Activated naive CD8-positive, alpha-beta T cell treated with anti-CD3 and anti-CD28 coated beads, Interleukin-2, amount 10 ng/mL, durations not matched to agents 7 days and 5 days (primary cell): ENCODE results near the gene RHOH. TPM values are rescaled to one million over a fixed set of nuclear protein-coding genes. Genes with fewer than 3 reads are reported as not detected.

ENCODE experiments used
- ATAC-seq: fragments of 150-1000 bp; cut with Tn5 transposase; one replicate; pipeline ENCODE4 v1.10.0; 2021; ENCODE audit warnings: low read depth, moderate library complexity
- POLR2A ChIA-PET: fragments of 350-600 bp; sonication (Branson Sonifier 250); formaldehyde crosslinking; loops from one replicate; lab custom pipeline; 2021; ENCODE audit warnings: antibody characterized with exemption; lab: Charles Lee
- DNase-seq: peaks from one replicate; pipeline ENCODE4 v3.0.0; 2021
- H3K27ac Mint-ChIP-seq: one replicate; pipeline ENCODE4 v1.8.0; 2022; ENCODE audit warnings: mild to moderate bottlenecking, mixed read lengths
- H3K27me3 Mint-ChIP-seq: one replicate; pipeline ENCODE4 v1.8.0; 2022; ENCODE audit warnings: mild to moderate bottlenecking, moderate library complexity, mixed read lengths
- H3K36me3 Mint-ChIP-seq: one replicate; pipeline ENCODE4 v1.8.0; 2021; ENCODE audit warnings: mild to moderate bottlenecking, mixed read lengths
- H3K4me1 Mint-ChIP-seq: one replicate; pipeline ENCODE4 v1.8.0; 2021; ENCODE audit warnings: mixed read lengths
- H3K4me3 Mint-ChIP-seq: one replicate; pipeline ENCODE4 v1.8.0; 2022; ENCODE audit warnings: mild to moderate bottlenecking, moderate library complexity, mixed read lengths
- H3K9me3 Mint-ChIP-seq: one replicate; pipeline ENCODE4 v1.8.0; 2021; ENCODE audit warnings: mixed read lengths
- total RNA-seq, 2 experiments: library from RNA; stranded (reverse); gene quantifications; one replicate each; pipeline ENCODE4 v1.2.3, GENCODE V29; 2021

The RHOH gene
- total RNA-seq, 2 experiments from 2014 or later: 187 to 190 TPM

DNA sequence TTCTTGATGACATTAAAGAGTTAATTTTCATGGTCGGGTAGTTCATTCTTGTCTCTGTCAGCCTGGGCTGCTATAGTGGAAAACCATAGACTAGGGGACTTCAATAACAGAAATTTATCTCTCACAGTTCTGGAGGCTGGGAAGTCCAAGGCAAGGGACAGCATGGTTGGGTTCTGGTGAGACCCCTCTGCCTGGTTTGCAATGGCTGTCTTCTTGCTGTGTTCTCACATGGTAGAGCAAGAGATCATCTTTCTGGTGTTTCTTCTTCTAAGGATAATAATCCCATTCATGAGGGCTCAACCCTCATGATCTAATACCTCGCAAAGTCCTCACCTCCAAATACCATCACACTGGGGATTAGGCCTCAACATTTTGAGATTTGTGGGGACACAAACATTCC, 50.1 kb downstream of the RHOH start:
- H3K27me3 Mint-ChIP-seq: no peaks in the 10 kb centered on the region
- peak; percentile 24 for DNase-seq
- H3K4me1 Mint-ChIP-seq: peaks cover 74% of the 10 kb centered on the region
- POLR2A ChIA-PET: interaction anchor here (0.8 to 2.1 kb wide), 15 partner anchors 8 to 190 kb away, joined by 3 to 10 read pairs (median 4); partner anchors contain the start of genes N4BP2 and RHOH
- peak; percentile 1 for ATAC-seq
- H3K9me3 Mint-ChIP-seq: no peaks in the 10 kb centered on the region
- H3K27ac Mint-ChIP-seq: peak overlapping the region; percentile 90
- peaks cover 51% of the 10 kb centered on the region for H3K36me3 Mint-ChIP-seq
- peak overlapping the region; percentile 91 for H3K4me3 Mint-ChIP-seq

DNA sequence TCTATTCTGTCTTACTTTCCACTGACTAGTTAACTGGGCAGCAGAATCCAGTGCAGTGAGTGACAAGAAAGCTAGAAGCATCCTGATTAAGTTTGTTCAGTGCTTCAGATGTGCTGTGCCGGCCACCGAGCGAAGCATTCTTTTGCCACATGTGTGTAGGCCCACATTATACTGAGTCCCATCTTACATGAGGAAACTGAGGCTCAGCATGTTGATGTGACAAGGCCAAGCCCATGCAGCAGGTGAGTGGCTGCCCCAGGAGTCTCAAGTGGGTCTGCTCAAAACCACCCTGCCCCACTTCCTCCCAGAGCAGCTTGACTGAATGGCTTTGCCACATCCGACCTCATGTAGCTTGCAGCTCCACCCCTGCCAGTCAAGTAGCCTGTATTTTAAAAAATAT, 50.5 kb downstream of the RHOH start:
- H3K27me3 Mint-ChIP-seq: no peaks in the 10 kb centered on the region
- POLR2A ChIA-PET: interaction anchor here (0.8 to 1.8 kb wide), 18 partner anchors 9 to 191 kb away, joined by 3 to 10 read pairs (median 4); partner anchors contain the start of genes N4BP2 and RHOH
- ATAC-seq (peak; percentile 67), DNase-seq (peak; percentile 71)
- H3K9me3 Mint-ChIP-seq: no peaks in the 10 kb centered on the region
- peak overlapping the region; percentile 90 for H3K27ac Mint-ChIP-seq
- H3K36me3 Mint-ChIP-seq: peaks cover 47% of the 10 kb centered on the region
- H3K4me1 Mint-ChIP-seq: peaks cover 70% of the 10 kb centered on the region
- H3K4me3 Mint-ChIP-seq: peak overlapping the region; percentile 91

DNA sequence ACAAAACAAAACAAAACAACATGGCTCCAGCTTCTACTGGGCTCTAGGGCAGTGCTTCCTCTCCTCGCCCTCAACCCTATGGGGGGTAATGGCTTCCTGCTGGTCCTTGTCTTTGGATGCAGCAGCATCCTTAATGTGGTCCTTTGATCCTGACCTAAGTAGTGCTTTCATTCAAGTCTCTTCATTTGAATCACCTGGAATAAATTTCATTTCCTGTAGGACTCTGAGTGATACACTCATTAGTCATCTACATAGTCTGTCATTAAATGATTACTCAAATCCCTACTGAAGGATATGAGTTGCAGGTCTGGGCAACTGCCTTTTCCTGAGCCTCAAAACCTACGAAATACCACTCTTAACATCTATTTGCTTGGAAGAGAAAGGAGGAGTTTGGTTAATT, 54.5 kb downstream of the RHOH start:
- Mint-ChIP-seq H3K4me1 (peaks cover 71% of the 10 kb centered on the region), H3K9me3 (no peaks in the 10 kb centered on the region), H3K27ac (peak overlapping the region; percentile 66), H3K36me3 (peaks cover 16% of the 10 kb centered on the region), H3K4me3 (peak overlapping the region; percentile 36), H3K27me3 (no peaks in the 10 kb centered on the region)
- DNase-seq: peak; percentile 29
- no peak for ATAC-seq
- POLR2A ChIA-PET: interaction anchor here (1.6 kb wide), 1 partner anchor 66 kb away, joined by 3 read pairs; no protein-coding TSS in a partner anchor

DNA sequence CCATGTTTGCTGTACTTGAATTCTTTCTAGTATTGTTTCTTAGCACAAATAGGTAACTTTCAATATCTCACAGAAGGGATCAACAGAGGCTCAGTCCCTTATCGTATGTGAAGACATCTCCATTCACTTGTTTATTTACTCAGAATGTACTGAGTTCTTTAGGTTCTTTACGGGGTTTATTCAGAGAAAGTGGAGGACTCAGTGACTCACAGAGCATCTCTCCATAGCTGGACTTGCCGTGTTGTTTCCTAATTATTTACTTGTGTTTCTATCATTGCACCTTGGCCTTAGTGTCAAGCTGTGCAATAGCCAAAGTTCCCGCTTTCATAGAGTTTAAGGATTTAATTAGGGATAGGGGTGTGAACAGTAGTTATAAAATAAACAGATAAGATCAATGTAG, 57.1 kb downstream of the RHOH start:
- H3K4me1 Mint-ChIP-seq: peaks cover 72% of the 10 kb centered on the region
- ATAC-seq: no peak
- no peaks in the 10 kb centered on the region for H3K9me3 Mint-ChIP-seq
- H3K27me3 Mint-ChIP-seq: no peaks in the 10 kb centered on the region
- DNase-seq: no peak
- POLR2A ChIA-PET: interaction anchor here (0.6 to 1.3 kb wide), 5 partner anchors 28 to 68 kb away, joined by 3 read pairs; no protein-coding TSS in a partner anchor
- peak overlapping the region; percentile 74 for H3K4me3 Mint-ChIP-seq
- H3K36me3 Mint-ChIP-seq: peaks cover 11% of the 10 kb centered on the region
- peak overlapping the region; percentile 90 for H3K27ac Mint-ChIP-seq

DNA sequence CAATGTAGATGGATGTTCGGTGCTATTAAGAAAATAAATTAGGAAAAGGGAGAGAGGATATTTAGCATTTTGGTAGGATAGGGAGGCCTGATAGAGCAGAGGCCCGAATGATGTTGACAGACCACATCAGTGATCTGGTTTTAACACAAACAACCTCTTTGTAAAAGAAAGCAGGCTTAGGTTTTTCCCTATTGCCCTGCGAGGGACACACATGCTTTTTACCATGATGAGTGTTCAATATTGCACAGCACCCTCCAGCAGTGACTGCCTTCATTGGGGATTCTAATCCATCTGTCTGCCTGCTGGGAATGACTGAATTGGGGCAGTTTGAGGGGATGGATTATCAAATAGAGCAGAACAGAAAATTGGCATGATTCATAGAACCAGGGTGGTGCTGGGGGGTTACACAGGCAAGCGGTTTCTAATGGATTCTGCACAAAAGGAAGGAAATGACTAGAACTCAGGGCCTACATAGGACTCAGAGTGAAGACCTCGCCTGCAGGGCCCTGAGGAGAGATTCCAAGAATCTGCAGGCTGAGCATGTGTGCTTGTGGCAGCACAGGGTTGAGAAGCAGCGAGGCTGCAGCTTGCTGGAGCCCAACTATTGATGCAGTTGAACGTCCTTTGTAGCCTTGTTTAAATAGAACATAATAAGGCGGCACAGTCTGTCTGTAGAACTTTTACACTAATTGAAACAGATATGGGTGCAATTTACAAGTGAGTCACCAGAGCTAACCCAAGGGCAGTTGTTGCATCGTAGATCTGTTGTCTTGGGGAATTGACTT, 58.0 kb downstream of the RHOH start:
- H3K27ac Mint-ChIP-seq: peak overlapping the region; percentile 90
- H3K27me3 Mint-ChIP-seq: no peaks in the 10 kb centered on the region
- ATAC-seq (peak; percentile 71), DNase-seq (no peak)
- POLR2A ChIA-PET: interaction anchor here (0.6 to 1.7 kb wide), 13 partner anchors 20 to 199 kb away, joined by 3 to 5 read pairs (median 3); partner anchors contain the start of gene N4BP2
- H3K4me1 Mint-ChIP-seq: peaks cover 70% of the 10 kb centered on the region
- peaks cover 6% of the 10 kb centered on the region for H3K36me3 Mint-ChIP-seq
- H3K9me3 Mint-ChIP-seq: no peaks in the 10 kb centered on the region
- peak overlapping the region; percentile 74 for H3K4me3 Mint-ChIP-seq

DNA sequence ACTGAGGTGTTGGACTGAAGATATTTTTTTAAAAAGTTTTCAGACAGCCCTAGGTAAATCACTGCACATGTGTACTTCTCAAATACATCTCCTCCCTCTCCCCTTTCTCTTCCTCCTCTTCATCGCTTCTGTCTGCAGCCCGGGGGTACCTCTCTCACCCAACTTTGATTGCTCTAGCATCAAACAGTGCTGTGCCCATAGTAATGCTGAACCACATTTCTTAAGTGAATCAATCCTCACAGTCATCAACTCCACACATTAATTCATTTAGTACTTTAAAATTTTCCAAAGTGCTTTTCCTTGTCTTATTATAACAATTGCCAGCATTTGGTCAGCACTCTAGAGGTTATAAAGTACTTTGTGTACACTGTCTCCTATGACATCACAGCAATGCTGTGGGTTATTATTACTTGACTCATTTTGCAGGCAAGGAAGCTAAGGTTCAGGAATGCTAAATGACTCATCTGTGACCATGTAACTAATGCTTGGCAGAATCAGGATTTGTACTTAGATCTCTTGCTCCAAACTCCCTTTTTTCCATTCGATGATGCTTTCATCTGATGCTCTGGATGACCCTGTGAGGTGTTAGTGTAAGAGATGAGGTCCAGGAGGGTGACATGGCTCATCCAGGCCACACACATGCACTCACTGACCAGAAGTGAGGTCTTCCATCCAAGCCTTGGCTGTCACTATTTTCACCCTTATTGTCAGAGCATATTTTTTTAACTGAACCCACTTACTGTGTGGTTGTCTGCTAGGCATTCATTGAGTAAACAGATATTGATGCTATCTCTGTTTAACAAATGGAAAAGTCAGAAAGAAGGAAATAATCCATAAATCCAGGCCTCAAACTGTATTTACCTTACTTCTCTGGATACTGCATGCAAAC, 58.8 kb downstream of the RHOH start:
- Mint-ChIP-seq H3K9me3 (no peaks in the 10 kb centered on the region), H3K27ac (peak overlapping the region; percentile 90), H3K36me3 (peaks cover 4% of the 10 kb centered on the region), H3K4me1 (peaks cover 66% of the 10 kb centered on the region), H3K27me3 (no peaks in the 10 kb centered on the region), H3K4me3 (peak overlapping the region; percentile 74)
- DNase-seq (no peak), ATAC-seq (no peak)
- POLR2A ChIA-PET: interaction anchor here (0.9 to 2.0 kb wide), 13 partner anchors 8 to 199 kb away, joined by 3 to 10 read pairs (median 4); partner anchors contain the start of gene N4BP2

DNA sequence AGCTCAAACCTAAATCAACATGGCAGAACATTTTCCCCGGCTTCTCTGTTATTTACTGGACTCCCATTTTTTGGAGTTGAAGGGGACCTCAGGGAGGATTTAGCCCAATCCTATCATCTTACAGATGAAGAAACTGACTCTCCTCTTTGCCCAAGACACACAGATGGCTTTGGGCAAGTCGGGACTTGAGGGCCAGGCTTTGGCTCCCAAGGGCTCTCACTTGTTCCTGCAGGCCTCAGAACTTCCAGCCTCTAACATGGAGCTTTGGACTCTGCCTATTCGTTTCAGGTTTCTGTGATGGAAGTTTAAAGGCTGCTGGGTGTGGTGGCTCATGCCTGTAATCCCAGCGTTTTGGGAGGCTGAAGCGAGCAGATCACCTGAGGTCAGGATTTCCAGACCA, 59.5 kb downstream of the RHOH start:
- Mint-ChIP-seq H3K27me3 (no peaks in the 10 kb centered on the region), H3K4me3 (peak overlapping the region; percentile 74), H3K27ac (peak overlapping the region; percentile 90), H3K4me1 (peaks cover 67% of the 10 kb centered on the region), H3K36me3 (peaks cover 2% of the 10 kb centered on the region), H3K9me3 (no peaks in the 10 kb centered on the region)
- ATAC-seq (no peak), DNase-seq (no peak)
- POLR2A ChIA-PET: interaction anchor here (0.7 to 2.0 kb wide), 10 partner anchors 9 to 61 kb away, joined by 3 to 10 read pairs (median 4); partner anchors contain the start of gene RHOH

DNA sequence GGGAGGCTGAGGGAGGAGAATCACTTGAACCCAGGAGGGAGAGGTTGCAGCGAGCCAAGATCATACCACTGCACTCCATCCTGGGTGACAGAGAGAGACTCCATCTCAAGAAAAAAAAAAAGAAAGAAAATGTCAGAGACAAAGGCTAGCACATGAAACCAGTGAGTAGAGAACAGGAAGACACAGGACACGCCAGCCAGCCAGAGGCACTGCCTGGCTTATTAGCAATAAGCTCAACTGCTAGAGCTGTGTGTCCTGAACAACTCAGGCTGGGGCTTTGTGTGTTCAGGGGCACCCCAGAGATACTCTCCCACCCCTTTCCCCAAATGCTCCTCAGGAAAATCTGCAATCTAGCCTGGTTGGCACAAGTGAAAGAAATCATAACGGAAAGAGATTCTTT, 60.0 kb downstream of the RHOH start:
- POLR2A ChIA-PET: interaction anchor here (0.6 to 2.0 kb wide), 14 partner anchors 8 to 60 kb away, joined by 3 to 10 read pairs (median 4); partner anchors contain the start of gene RHOH
- Mint-ChIP-seq H3K4me1 (peaks cover 65% of the 10 kb centered on the region), H3K27ac (peak overlapping the region; percentile 90), H3K36me3 (no peaks in the 10 kb centered on the region), H3K4me3 (peak overlapping the region; percentile 66), H3K27me3 (no peaks in the 10 kb centered on the region), H3K9me3 (no peaks in the 10 kb centered on the region)
- ATAC-seq (peak; percentile 17), DNase-seq (no peak)

DNA sequence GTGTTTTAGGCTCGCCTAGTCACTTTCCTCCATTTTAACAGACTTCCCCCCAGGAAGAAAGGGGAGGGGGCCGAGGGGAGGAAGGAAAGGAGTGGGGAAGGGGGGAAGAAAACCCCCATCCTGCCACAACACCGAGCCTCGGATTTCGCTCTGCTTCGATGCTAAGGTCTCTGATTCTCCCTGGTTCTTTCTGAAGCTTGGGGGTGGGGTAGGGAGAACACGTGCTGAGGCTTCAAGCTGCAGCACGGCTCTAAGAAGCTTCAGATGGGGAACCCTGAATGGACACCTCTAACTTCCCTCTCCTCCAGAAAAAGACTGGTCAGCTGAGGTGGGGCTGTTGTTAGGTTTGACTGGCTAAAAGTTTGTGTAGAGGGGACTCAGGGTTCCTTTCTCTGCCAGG, 61.8 kb downstream of the RHOH start:
- H3K27me3 Mint-ChIP-seq: no peaks in the 10 kb centered on the region
- peak overlapping the region; percentile 64 for H3K4me3 Mint-ChIP-seq
- H3K9me3 Mint-ChIP-seq: peaks cover 2% of the 10 kb centered on the region
- no peaks in the 10 kb centered on the region for H3K36me3 Mint-ChIP-seq
- DNase-seq (no peak), ATAC-seq (no peak)
- H3K27ac Mint-ChIP-seq: peak overlapping the region; percentile 93
- POLR2A ChIA-PET: interaction anchor here (0.6 to 2.2 kb wide), 10 partner anchors 9 to 58 kb away, joined by 3 to 6 read pairs (median 4); no protein-coding TSS in a partner anchor
- H3K4me1 Mint-ChIP-seq: peaks cover 59% of the 10 kb centered on the region

DNA sequence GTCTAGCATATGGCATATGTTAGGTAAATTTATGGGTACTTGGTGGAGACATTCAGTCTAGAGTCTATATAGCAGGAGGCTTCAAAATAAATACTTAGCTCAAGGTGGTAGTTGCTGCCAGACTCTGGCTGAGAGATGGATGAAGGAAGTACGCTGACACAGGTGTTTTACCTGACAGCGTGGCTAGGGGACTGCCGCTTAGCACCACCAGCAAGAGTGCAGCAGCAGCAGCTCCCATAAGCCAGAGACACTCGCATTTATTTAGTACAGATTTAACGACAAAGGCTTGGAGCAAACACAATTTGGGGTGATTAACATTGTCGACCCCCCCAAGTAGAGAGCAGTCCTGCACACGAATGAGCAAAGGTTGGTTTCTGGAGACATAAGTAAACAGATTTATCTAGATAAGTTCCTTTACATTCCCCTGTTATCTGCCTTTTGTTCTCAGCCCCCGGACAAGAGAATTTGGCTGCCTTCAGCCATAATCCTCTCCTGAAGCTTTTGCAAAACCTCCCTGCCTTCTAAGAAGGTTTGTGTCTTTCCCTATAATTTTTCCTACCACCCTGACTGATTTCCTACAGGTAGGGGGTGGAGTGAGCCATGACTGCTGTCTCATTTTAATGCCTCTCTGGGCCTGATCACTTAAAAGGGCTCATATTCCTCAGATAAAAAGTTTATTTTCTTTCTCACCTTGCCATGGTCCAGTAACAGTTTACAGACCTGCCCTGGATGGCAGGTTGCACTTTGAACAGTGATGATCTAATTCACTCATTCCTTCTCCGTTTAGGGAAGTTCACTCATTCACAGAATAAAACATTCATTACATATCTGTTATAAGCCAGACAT, 64.6 kb downstream of the RHOH start:
- peaks cover 53% of the 10 kb centered on the region for H3K4me1 Mint-ChIP-seq
- no peak overlapping the region for H3K4me3 Mint-ChIP-seq
- POLR2A ChIA-PET: no interaction called here
- no peaks in the 10 kb centered on the region for H3K36me3 Mint-ChIP-seq
- no peak overlapping the region for H3K27ac Mint-ChIP-seq
- peaks cover 2% of the 10 kb centered on the region for H3K9me3 Mint-ChIP-seq
- no peak for DNase-seq
- no peak for ATAC-seq
- H3K27me3 Mint-ChIP-seq: no peaks in the 10 kb centered on the region

DNA sequence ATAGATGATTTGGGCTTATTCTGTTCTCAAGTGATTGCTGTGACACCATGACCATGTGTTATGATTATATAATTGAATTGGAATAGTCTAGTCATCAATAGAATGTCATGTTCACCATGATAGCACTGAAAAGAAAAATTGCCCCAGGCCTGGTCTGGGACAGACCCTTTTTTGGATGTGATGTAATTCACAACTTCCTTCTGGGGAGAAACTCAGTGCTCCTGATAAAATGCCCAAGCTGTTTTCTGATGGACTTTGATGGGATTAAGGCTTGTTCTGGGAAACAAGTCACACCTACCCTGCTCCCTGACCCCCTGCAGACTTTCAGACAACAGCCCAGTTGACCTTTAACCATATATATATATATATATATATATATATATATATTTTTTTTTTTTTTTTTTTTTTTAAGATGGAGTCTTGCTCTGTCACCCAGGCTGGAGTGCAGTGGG, 65.3 kb downstream of the RHOH start:
- H3K27ac Mint-ChIP-seq: no peak overlapping the region
- H3K4me1 Mint-ChIP-seq: peaks cover 51% of the 10 kb centered on the region
- no peak for DNase-seq
- no peak overlapping the region for H3K4me3 Mint-ChIP-seq
- H3K9me3 Mint-ChIP-seq: peaks cover 2% of the 10 kb centered on the region
- POLR2A ChIA-PET: no interaction called here
- no peak for ATAC-seq
- H3K27me3 Mint-ChIP-seq: no peaks in the 10 kb centered on the region
- no peaks in the 10 kb centered on the region for H3K36me3 Mint-ChIP-seq

DNA sequence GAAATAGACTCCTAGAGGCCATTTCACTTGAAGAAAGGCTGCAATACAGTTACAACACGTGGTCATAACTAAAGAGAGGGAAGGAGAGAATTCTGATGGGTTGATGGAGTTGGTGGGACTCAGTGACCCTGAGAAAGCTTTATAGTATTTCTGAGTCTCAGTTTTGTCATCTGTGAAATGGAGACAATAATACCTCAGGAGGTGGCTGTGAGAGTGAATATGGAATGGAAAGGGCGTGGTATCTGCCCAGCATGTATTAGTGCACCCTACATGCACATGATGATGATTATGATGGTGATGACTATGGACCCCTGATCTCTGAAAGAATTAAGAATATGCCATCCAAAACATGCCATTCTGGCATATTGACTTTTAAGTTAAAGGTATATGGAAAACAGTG, 66.0 kb downstream of the RHOH start:
- H3K9me3 Mint-ChIP-seq: peaks cover 2% of the 10 kb centered on the region
- peaks cover 54% of the 10 kb centered on the region for H3K4me1 Mint-ChIP-seq
- H3K27ac Mint-ChIP-seq: no peak overlapping the region
- H3K4me3 Mint-ChIP-seq: no peak overlapping the region
- POLR2A ChIA-PET: no interaction called here
- H3K36me3 Mint-ChIP-seq: no peaks in the 10 kb centered on the region
- H3K27me3 Mint-ChIP-seq: no peaks in the 10 kb centered on the region
- DNase-seq (no peak), ATAC-seq (no peak)
